ENCODE measurements around the gene BTN1A1. TPM values are rescaled to one million over a fixed set of nuclear protein-coding genes. Genes with fewer than 3 reads are reported as not detected.

Gene BTN1A1
- total RNA-seq, 1 experiment from 2014 or later = not detected

GRCh38 chr6:26550250-26550993 is 50.3 kb downstream of the BTN1A1 start:
- peak; percentile 92 for DNase-seq
- no peaks in the 10 kb centered on the region for H3K27me3 ChIP-seq (ENCODE audit: control insufficient read depth, insufficient read depth, low read length)
- H3K36me3 ChIP-seq (replicated peaks; ENCODE audit: control insufficient read depth, insufficient read depth, low read length) = peaks cover 3% of the 10 kb centered on the region; the same call in 1 of the 2 replicates
- peak overlapping the region; percentile 41 for H3K4me3 ChIP-seq (ENCODE audit: insufficient read depth, low read depth, low read length)

- DNase-seq = no peak
- no peaks in the 10 kb centered on the region for H3K27me3 ChIP-seq (ENCODE audit: control insufficient read depth, insufficient read depth, low read length)
- no peaks in the 10 kb centered on the region for H3K36me3 ChIP-seq (replicated peaks; ENCODE audit: control insufficient read depth, insufficient read depth, low read length)
- no peak overlapping the region for H3K4me3 ChIP-seq (ENCODE audit: insufficient read depth, low read depth, low read length)
These were observed 52.1 kb downstream of the BTN1A1 start for GRCh38 chr6:26552205-26552604.

GRCh38 chr6:26552640-26553188 is 52.6 kb downstream of the BTN1A1 start:
- DNase-seq = no peak
- Histone ChIP-seq H3K27me3 (ENCODE audit: control insufficient read depth, insufficient read depth, low read length) (no peaks in the 10 kb centered on the region), H3K36me3 (replicated peaks; ENCODE audit: control insufficient read depth, insufficient read depth, low read length) (no peaks in the 10 kb centered on the region), H3K4me3 (ENCODE audit: insufficient read depth, low read depth, low read length) (peak overlapping the region; percentile 72)

GRCh38 chr6:26553264-26553634 is 53.1 kb downstream of the BTN1A1 start:
- DNase-seq = peak; percentile 62
- H3K27me3 ChIP-seq (ENCODE audit: control insufficient read depth, insufficient read depth, low read length) = no peaks in the 10 kb centered on the region
- H3K36me3 ChIP-seq (replicated peaks; ENCODE audit: control insufficient read depth, insufficient read depth, low read length) = no peaks in the 10 kb centered on the region
- H3K4me3 ChIP-seq (ENCODE audit: insufficient read depth, low read depth, low read length) = peak overlapping the region; percentile 72

- DNase-seq = no peak
- Histone ChIP-seq H3K27me3 (ENCODE audit: control insufficient read depth, insufficient read depth, low read length) (no peaks in the 10 kb centered on the region), H3K4me3 (ENCODE audit: insufficient read depth, low read depth, low read length) (peak overlapping the region; percentile 72), H3K36me3 (replicated peaks; ENCODE audit: control insufficient read depth, insufficient read depth, low read length) (no peaks in the 10 kb centered on the region)
These were observed 53.7 kb downstream of the BTN1A1 start for GRCh38 chr6:26553635-26554446.

- Histone ChIP-seq H3K4me3 (ENCODE audit: insufficient read depth, low read depth, low read length) (peak overlapping the region; percentile 72), H3K36me3 (replicated peaks; ENCODE audit: control insufficient read depth, insufficient read depth, low read length) (no peaks in the 10 kb centered on the region), H3K27me3 (ENCODE audit: control insufficient read depth, insufficient read depth, low read length) (no peaks in the 10 kb centered on the region)
- DNase-seq = no peak
These were observed 54.3 kb downstream of the BTN1A1 start for GRCh38 chr6:26554447-26554696.

- Histone ChIP-seq H3K36me3 (replicated peaks; ENCODE audit: control insufficient read depth, insufficient read depth, low read length) (no peaks in the 10 kb centered on the region), H3K4me3 (ENCODE audit: insufficient read depth, low read depth, low read length) (peak overlapping the region; percentile 72), H3K27me3 (ENCODE audit: control insufficient read depth, insufficient read depth, low read length) (no peaks in the 10 kb centered on the region)
- DNase-seq = no peak
These were observed 54.8 kb downstream of the BTN1A1 start for GRCh38 chr6:26554697-26555504.

GRCh38 chr6:26555505-26556262 is 55.6 kb downstream of the BTN1A1 start:
- Histone ChIP-seq H3K36me3 (replicated peaks; ENCODE audit: control insufficient read depth, insufficient read depth, low read length) (no peaks in the 10 kb centered on the region), H3K4me3 (ENCODE audit: insufficient read depth, low read depth, low read length) (peak overlapping the region; percentile 72), H3K27me3 (ENCODE audit: control insufficient read depth, insufficient read depth, low read length) (no peaks in the 10 kb centered on the region)
- DNase-seq = peak; percentile 41

- peak overlapping the region; percentile 72 for H3K4me3 ChIP-seq (ENCODE audit: insufficient read depth, low read depth, low read length)
- no peaks in the 10 kb centered on the region for H3K36me3 ChIP-seq (replicated peaks; ENCODE audit: control insufficient read depth, insufficient read depth, low read length)
- peak; percentile 74 for DNase-seq
- H3K27me3 ChIP-seq (ENCODE audit: control insufficient read depth, insufficient read depth, low read length) = no peaks in the 10 kb centered on the region
These were observed 56.4 kb downstream of the BTN1A1 start for GRCh38 chr6:26556263-26557070.

Other genes with a start within 250 kb of the BTN1A1 start
- 1.4 and 1.6 TPM in 2 replicates for gene BTN3A2, start 135.1 kb upstream of the BTN1A1 start, total RNA-seq (2014; rRNA removed; shearing (Covaris generic))
- 9.5 and 10.6 TPM in 2 replicates for gene BTN2A2, start 117.2 kb upstream of the BTN1A1 start, total RNA-seq (2014; rRNA removed; shearing (Covaris generic))
- 1.2 and 2.9 TPM in 2 replicates for gene BTN3A1, start 98.0 kb upstream of the BTN1A1 start, total RNA-seq (2014; rRNA removed; shearing (Covaris generic))
- 1.1 and 3.4 TPM in 2 replicates for gene BTN3A3, start 59.8 kb upstream of the BTN1A1 start, total RNA-seq (2014; rRNA removed; shearing (Covaris generic))
- gene BTN2A1, start 42.3 kb upstream of the BTN1A1 start, total RNA-seq (2014; rRNA removed; shearing (Covaris generic)) = 7.6 and 8.2 TPM in 2 replicates
- gene HMGN4, start 38.1 kb downstream of the BTN1A1 start, total RNA-seq (2014; rRNA removed; shearing (Covaris generic)) = 88.9 and 93.0 TPM in 2 replicates
- 29.9 and 30.6 TPM in 2 replicates for gene ABT1, start 96.7 kb downstream of the BTN1A1 start, total RNA-seq (2014; rRNA removed; shearing (Covaris generic))
- gene ZNF322, start 159.4 kb downstream of the BTN1A1 start, total RNA-seq (2014; rRNA removed; shearing (Covaris generic)) = 12.0 and 16.4 TPM in 2 replicates